ENCODE measurements around the gene ACTL8.

The ACTL8 gene

GRCh38 chr1:17805869-17806684 is 50.9 kb downstream of the ACTL8 start:
- no peak for DNase-seq (ENCODE audit: low read depth)

GRCh38 chr1:17808816-17809215 is 53.7 kb downstream of the ACTL8 start:
- DNase-seq (ENCODE audit: low read depth): no peak

GRCh38 chr1:17810668-17811067 is 55.5 kb downstream of the ACTL8 start:
- DNase-seq (ENCODE audit: low read depth): no peak

DNA sequence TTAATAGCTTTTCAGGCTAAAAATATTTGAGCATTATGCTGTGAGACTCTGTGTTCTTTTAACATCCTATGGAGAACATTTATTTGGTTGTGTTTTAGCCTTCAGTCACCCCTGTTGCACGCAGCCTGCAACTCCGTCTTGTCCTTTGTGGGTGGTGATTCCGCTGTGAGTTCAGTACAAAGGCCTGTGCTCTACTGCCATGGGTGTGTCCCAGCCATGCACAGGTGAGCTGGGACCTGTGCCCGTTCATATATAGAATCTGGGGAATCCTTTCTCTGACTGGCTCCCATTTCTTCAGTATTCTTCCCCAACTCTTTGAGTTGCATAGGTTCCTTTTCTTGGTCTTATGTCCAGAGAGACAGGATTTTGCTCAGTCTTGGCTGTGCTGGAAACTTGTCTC is 61.4 kb downstream of the ACTL8 start:
- no peak for DNase-seq (ENCODE audit: low read depth)

GRCh38 chr1:17819129-17819802 is 64.1 kb downstream of the ACTL8 start:
- DNase-seq (ENCODE audit: low read depth): no peak

- no peak for DNase-seq (ENCODE audit: low read depth)
Measured at GRCh38 chr1:17820198-17820597, 65.1 kb downstream of the ACTL8 start.

DNA sequence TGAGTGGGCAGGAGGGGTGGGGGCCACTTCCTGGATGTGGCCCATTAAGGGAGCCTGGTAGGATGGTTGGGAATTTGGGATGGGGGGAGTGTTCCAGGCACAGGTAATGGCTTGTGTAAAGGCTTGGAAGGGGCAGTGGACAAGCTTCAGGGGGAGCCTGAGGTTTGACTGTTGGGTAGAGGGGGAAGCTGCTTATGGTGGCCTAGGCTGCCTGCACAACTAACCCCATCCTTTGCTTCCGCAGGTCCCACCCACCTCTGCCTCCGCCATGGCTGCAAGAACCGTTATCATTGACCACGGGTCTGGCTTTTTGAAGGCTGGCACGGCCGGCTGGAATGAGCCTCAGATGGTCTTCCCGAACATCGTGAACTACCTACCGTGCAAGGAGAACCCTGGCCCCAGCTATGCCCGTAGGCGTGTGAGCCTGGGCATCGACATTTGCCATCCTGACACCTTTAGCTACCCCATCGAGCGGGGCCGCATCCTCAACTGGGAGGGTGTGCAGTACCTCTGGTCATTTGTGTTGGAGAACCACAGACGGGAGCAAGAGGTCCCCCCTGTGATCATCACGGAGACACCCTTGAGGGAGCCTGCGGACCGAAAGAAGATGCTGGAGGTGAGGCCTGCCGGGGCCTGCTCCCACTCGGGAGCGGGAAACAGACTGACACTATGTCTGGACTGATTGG is 67.8 kb downstream of the ACTL8 start:
- no peak for DNase-seq (ENCODE audit: low read depth)

- no peak for DNase-seq (ENCODE audit: low read depth)
Measured at GRCh38 chr1:17825273-17826164, 70.4 kb downstream of the ACTL8 start.

DNA sequence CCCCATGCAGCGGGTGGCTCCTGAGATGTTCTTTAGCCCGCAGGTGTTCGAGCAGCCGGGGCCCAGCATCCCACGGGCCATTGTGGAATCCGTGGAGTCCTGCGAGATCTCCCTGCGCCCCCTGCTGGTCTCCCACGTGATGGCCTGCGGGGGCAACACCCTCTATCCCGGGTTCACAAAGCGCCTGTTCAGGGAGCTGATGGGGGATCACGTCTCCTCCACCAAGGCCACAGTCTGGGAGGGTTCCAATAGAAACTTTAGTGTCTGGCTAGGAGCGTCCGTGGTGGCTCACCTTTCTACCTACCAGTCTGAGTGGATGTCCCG is 71.0 kb downstream of the ACTL8 start:
- DNase-seq (ENCODE audit: low read depth): no peak

DNA sequence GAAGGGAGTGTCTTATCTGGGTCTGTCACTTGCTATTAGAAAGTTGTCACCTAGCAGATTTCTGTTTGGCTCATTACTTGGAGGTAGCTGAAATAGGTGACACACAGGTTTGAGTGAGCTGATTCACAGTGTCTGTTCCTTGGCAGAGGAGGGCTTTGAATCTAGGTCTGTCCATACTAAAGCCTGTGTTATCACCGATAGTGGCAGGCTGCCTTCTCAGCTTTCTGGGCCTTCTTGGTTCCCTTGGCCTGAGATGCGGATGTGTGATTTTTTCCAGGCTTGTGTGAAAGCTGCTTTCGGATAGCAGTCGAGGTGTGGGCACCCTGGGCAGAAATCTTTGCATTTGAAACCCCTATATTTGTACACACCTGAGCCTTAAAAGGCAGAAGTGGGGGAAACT is 73.9 kb downstream of the ACTL8 start:
- no peak for DNase-seq (ENCODE audit: low read depth)

- no peak for DNase-seq (ENCODE audit: low read depth)
Measured at GRCh38 chr1:17829579-17829978, 74.4 kb downstream of the ACTL8 start.

DNA sequence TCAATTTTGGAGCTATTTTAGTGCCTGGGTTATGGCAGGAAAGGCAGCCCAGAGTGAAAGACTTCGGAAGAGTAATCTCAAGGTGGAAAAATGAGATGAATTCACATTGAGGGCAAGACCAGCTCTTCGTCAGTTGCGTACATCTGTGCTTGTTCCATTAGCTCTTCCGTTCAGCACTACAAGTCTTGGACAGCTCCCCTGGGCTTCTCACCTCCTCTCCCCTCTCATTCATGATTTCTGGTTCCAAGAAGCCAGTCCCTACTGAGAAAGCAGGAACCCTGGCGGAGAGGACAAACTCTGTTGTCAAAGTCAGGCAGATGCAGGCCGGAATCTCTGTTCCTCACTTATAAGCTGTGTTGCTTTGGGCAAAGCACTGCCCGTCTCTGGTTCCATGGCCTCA is 76.5 kb downstream of the ACTL8 start:
- no peak for DNase-seq (ENCODE audit: low read depth)

- DNase-seq (ENCODE audit: low read depth): no peak
Measured at GRCh38 chr1:17833661-17834501, 78.7 kb downstream of the ACTL8 start.

- no peak for DNase-seq (ENCODE audit: low read depth)
Measured at GRCh38 chr1:17834561-17835100, 79.5 kb downstream of the ACTL8 start.

GRCh38 chr1:17837233-17838030 is 82.3 kb downstream of the ACTL8 start:
- DNase-seq (ENCODE audit: low read depth): no peak

DNA sequence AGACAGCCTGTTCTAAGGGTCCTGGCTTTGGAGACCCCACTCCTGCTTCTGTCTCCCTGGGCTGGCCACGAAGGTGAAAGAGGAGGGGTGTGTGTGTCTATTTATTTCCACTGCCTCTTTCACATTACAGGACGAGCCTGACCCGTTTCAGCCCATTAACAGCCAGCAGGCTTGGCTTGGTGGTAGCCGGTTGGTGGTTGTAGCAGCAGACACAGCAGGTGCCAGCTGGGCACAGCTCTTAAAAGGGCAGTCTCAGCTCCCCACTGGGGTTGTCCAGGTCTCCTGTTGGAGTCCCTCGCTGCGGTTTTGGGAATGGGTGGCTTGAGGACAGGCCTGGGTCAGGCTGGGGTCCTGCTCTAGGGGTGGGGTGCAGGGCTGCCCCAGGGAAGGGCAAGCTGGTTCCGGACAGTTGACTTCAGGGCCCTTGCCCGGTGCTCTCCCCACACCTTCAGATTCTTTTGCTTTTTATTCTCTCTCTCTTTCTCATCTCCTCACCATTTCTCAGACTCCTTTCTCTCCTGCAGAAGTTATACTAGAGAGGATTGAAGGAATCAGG is 84.6 kb downstream of the ACTL8 start:
- DNase-seq (ENCODE audit: low read depth): no peak

DNA sequence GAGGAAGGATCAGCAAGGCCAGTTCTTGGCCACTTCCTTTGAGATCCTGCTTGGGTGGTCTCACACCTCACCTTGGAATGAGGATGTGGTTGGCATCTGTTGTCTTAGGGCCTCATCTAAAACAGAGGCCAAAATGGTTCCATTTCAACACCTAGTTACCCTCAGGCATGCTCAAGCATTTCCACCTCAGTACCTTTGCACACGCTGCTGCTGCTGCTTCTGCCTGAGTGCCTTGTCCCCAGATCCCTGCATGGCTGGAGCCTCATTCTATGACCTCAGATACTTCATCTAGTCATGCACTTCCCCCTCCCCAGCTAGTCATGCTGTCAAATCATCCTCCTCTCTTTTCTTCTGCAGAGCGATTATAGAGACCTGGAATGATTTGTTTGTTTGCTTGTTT is 86.8 kb downstream of the ACTL8 start:
- no peak for DNase-seq (ENCODE audit: low read depth)

GRCh38 chr1:17842686-17843085 is 87.6 kb downstream of the ACTL8 start:
- no peak for DNase-seq (ENCODE audit: low read depth)

DNA sequence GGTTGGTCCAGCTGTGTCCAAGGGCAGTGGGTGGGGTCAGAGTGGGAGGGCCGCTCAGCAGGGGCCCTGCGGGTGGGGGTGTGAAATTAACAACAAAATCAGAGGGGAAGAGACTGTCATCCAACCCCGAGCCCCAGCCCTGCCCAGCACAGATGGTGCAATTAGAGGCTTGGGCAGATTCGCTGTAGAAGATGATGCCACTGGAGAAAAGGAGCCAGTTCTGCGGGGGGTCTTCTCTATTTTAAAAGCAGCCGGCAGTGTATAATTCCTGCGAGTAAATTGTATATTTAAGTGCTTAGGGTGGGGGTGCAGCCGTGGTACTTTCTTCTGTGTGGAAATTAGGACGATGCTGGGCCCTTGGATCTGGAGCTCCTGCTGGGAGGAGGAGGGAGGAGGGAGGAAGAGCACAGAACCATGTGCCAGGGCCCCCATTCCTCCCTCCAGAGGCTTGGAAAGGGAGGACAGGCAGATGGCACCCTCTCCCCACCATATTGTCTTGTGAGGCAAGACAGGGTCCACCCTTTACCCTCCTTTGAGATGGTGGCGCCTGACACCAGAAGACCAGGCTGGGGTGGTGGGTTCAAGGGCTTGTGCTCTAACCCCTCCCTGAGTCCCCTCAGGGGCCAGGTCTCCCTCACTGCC is 89.2 kb downstream of the ACTL8 start:
- no peak for DNase-seq (ENCODE audit: low read depth)
